Measurements from ENCODE around the gene CFAP119.

The CFAP119 gene

DNA sequence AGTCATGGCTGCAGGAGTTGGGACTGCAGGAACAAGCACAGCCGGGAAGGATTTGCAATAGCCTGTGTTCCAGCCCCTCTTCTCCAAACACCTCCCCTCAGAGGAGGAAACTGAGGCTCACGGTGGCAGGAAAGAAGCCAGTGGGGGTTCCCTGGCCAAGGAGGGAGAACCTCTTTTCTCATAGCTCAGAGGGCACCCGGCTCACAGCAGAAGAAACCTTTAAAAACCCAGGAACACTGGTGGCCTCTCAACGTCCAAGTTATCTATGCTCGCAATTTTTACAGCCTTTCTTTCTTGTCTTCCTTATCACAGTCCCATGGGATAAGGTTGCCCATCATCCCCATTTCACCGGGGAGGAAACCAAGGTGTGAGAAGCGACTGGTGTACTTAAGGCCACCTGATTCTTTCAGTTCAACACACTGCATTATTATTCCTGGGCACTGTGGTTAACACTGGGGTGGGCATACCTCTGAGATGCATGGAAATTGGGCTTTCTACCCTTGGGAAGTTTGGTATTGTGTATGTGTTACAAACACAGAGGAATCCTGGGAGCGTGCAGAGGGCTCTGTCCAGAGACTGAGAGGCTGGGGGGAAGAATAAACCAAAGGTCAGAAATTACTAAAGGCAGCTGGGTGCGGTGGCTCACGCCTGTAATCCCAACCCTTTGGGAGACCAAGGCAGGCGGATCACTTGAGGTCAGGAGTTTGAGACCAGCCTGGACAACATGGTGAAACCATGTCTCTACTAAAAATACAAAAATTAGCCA is 25.9 kb upstream of the CFAP119 start:
- no peaks in the 10 kb centered on the region for H3K36me3 ChIP-seq (ENCODE audit: control insufficient read depth, insufficient read depth, low read length)
- H3K9ac ChIP-seq, result peak overlapping the region; percentile 62
- TF ChIP-seq, protein P1, sequence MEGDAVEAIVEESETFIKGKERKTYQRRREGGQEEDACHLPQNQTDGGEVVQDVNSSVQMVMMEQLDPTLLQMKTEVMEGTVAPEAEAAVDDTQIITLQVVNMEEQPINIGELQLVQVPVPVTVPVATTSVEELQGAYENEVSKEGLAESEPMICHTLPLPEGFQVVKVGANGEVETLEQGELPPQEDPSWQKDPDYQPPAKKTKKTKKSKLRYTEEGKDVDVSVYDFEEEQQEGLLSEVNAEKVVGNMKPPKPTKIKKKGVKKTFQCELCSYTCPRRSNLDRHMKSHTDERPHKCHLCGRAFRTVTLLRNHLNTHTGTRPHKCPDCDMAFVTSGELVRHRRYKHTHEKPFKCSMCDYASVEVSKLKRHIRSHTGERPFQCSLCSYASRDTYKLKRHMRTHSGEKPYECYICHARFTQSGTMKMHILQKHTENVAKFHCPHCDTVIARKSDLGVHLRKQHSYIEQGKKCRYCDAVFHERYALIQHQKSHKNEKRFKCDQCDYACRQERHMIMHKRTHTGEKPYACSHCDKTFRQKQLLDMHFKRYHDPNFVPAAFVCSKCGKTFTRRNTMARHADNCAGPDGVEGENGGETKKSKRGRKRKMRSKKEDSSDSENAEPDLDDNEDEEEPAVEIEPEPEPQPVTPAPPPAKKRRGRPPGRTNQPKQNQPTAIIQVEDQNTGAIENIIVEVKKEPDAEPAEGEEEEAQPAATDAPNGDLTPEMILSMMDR (IDR thresholded peaks at IDR 0.05), result no peak
- H3K4me2 ChIP-seq (ENCODE audit: low read length), result peak overlapping the region; percentile 98
- H3K4me1 ChIP-seq, result peaks cover 10% of the 10 kb centered on the region
- peak overlapping the region; percentile 94 for H2AFZ ChIP-seq
- no peaks in the 10 kb centered on the region for H3K9me3 ChIP-seq (ENCODE audit: control insufficient read depth, low read length)
- H3K79me2 ChIP-seq, result peaks cover 2% of the 10 kb centered on the region
- no peaks in the 10 kb centered on the region for H3K27me3 ChIP-seq (ENCODE audit: control insufficient read depth, insufficient read depth, low read length)
- H3K27ac ChIP-seq, result peak overlapping the region; percentile 78
- peak overlapping the region; percentile 91 for H3K4me3 ChIP-seq (ENCODE audit: low read depth, low read length)

DNA sequence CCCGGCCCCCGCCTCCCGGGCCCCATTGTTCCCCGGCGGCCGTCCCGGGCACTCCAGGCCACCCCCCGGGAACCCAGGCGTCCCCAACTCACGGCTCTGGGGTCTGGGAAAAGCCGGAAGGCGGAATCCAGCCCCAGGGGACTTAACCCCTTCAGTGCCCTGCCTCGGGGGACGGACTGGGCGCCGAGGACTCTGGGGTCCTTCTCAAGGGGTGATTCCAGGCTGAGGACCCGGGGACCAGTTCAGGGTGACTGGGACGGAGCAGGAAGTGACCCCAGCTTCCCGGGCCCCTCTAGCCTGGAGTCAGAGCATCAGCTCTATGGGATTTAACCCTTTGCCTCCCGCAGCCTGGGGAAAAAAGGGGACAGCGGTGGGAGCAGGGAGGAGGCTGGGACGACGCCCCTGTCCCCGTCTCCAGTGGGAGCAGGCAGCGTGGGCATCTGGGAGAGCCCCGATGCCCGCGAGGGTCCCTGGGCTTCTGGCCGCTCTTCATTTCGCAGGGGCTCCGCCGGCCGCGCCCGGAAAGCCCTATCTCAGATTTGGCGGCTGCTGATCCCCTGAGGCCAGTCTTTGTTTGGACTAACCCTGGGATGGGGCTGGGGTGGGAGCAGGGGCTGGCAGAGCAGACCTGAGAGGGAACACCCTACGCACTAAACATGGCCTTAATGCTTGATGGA is 25.2 kb upstream of the CFAP119 start, which contains the start of gene ZNF629:
Gene ZNF629, minus strand, starts transcription at position 270 of the 677 bp plus-strand sequence. CDS start 2,723 bp downstream, outside the sequence.
- Histone ChIP-seq H3K27me3 (ENCODE audit: control insufficient read depth, insufficient read depth, low read length) (no peaks in the 10 kb centered on the region), H3K27ac (peak within 1 kb of the TSS; percentile 78), H3K4me1 (peaks cover 10% of the 10 kb centered on the region), H3K4me3 (ENCODE audit: low read depth, low read length) (peak within 1 kb of the TSS; percentile 91), H3K9ac (peak within 1 kb of the TSS; percentile 62), H3K9me3 (ENCODE audit: control insufficient read depth, low read length) (no peaks in the 10 kb centered on the region), H2AFZ (peak within 1 kb of the TSS; percentile 94), H3K4me2 (ENCODE audit: low read length) (peak within 1 kb of the TSS; percentile 98), H3K36me3 (ENCODE audit: control insufficient read depth, insufficient read depth, low read length) (no peaks in the 10 kb centered on the region), H3K79me2 (peaks cover 2% of the 10 kb centered on the region)
- TF ChIP-seq, protein P1 (IDR thresholded peaks at IDR 0.05), result no peak

DNA sequence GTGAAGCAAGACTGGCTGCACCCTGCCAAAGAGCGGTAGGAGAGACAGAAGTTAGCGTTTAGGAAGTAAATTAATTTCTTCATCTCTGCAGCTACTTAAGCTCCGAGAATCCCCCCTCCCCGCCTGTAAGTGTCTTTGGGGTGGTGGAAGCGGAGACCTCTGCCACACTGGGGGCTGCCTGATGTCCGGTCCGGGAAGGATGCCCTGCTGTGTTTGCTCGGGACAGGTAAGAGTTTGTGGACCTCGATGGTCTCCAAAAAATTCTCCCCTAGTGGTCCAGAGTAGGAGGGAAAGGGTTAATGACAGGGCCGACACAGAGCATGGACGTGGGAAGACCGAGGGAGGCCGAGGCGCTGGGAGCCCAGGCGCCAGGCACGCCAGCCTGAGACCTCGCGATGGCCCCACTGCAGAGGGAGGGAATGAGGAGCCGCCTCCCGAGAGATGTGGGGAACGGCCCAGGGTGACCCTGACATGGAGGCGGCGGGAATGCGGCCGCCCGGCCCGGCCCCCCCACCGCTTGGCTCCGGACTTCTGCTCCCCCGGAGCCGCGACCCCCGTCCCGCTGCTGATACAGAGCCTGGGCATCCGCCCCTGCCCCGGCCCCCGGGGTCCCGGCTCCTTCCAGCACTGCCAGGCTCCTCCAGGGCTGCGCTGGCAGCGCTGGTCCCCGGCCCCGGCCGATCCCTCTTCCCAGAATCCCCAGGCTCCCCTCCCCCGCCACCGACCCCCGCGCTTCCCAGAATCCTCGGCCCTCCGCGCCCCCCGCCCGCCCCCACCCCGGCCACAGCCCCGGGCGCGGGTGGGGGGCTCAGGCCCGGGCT is 24.5 kb upstream of the CFAP119 start:
- TF ChIP-seq, protein P1 (IDR thresholded peaks at IDR 0.05), result no peak
- Histone ChIP-seq H3K27me3 (ENCODE audit: control insufficient read depth, insufficient read depth, low read length) (no peaks in the 10 kb centered on the region), H3K79me2 (peaks cover 2% of the 10 kb centered on the region), H3K36me3 (ENCODE audit: control insufficient read depth, insufficient read depth, low read length) (no peaks in the 10 kb centered on the region), H3K4me3 (ENCODE audit: low read depth, low read length) (peak overlapping the region; percentile 91), H3K9ac (no peak overlapping the region), H3K4me2 (ENCODE audit: low read length) (peak overlapping the region; percentile 83), H2AFZ (peak overlapping the region; percentile 63), H3K9me3 (ENCODE audit: control insufficient read depth, low read length) (no peaks in the 10 kb centered on the region), H3K27ac (peak overlapping the region; percentile 78), H3K4me1 (peaks cover 10% of the 10 kb centered on the region)

DNA sequence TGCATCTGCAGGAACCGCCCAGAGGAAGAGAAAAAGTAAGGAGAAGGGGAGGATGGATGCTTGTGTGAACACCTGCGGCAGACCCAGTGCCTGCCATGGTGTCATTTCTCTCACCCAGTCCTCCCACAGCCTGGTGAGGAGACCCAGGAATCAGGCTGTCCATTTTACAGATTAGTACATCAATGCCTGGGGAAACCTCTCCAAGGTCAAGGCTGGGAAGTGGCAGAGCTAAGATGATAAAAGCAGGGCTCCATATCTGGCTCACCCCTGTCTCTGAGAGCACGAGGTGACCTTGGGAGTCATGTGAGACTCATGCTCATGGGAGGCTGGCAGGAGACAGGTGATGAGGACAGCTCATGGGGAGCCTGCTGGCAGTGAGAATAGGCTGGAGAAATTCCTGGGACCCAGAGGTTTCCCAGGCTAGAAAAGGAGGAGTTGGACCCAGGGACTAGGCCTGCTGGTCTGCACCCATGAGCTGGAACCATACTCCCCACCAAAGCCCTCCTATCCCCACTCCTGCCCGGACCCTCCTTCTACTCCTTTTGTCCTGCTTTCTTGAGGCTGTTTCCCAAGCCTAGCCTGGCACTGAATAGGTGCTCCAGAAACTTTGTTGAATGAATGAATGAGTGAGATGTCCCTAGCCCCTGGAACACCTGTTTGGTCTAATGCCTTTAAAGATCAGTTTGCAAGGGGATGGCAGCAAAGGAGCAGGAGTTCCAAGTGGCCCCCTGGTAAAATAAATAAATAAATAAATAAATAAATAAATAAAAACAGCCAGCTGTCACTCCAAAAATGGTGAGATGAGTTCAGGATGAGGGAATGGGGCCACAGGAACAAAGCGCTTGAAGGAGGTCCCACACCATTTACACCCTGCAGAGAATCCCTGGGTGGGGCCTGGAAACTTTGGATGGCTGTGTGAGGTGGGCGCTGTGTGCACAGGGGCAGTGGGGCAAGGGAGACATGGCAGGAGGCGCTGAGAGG is 23.6 kb upstream of the CFAP119 start:
- Histone ChIP-seq H2AFZ (no peak overlapping the region), H3K36me3 (ENCODE audit: control insufficient read depth, insufficient read depth, low read length) (no peaks in the 10 kb centered on the region), H3K27ac (peak overlapping the region; percentile 78), H3K9ac (no peak overlapping the region), H3K79me2 (peaks cover 2% of the 10 kb centered on the region), H3K4me2 (ENCODE audit: low read length) (peak overlapping the region; percentile 83), H3K9me3 (ENCODE audit: control insufficient read depth, low read length) (no peaks in the 10 kb centered on the region), H3K27me3 (ENCODE audit: control insufficient read depth, insufficient read depth, low read length) (no peaks in the 10 kb centered on the region), H3K4me3 (ENCODE audit: low read depth, low read length) (peak overlapping the region; percentile 62), H3K4me1 (peaks cover 10% of the 10 kb centered on the region)
- TF ChIP-seq, protein P1 (IDR thresholded peaks at IDR 0.05), result no peak
